Stomach (tissue), 9 donors: ENCODE data around the gene NAGPA. TPM values are rescaled to one million over a fixed set of nuclear protein-coding genes. Genes with fewer than 3 reads are reported as not detected.

ENCODE experiments used
- DNase-seq, 2 donors: peaks; one replicate each; pipeline versions ENCODE4 v3.0.0 to v3.0.0-alpha.2; 2013 to 2019
- H3K27ac ChIP-seq, 5 donors: fragments of 200-600 bp in 4 of 5; sonication (generic) in 4 of 5; one replicate each; pipeline ENCODE4 v1.5.1; 2013 to 2019; ENCODE audit warnings: mild to moderate bottlenecking in 1 of 5, moderate library complexity in 1 of 5
- H3K27me3 ChIP-seq, 3 donors: fragments of 200-600 bp; sonication (generic); one replicate each; pipeline ENCODE4 v1.5.1; 2017 to 2019; ENCODE audit warnings: mixed run types in 1 of 3
- H3K36me3 ChIP-seq, 4 donors: fragments of 200-600 bp; sonication (generic); 1 replicate in 3 of 4; 2 replicates in 1 of 4; pipeline ENCODE4 v1.5.1; 2016 to 2019
- H3K4me1 ChIP-seq, 4 donors: fragments of 200-600 bp; sonication (generic); one replicate each; pipeline ENCODE4 v1.5.1; 2016 to 2019
- H3K4me3 ChIP-seq, 4 donors: fragments of 200-600 bp; sonication (generic) in 3 of 4; one replicate each; pipeline ENCODE4 v1.5.1; 2016 to 2019; ENCODE audit warnings: mild to moderate bottlenecking in 1 of 4
- H3K9me3 ChIP-seq, 4 donors: fragments of 200-600 bp; sonication (generic); one replicate each; pipeline ENCODE4 v1.5.1; 2016 to 2019
- EP300 ChIP-seq: sonication (generic); formaldehyde crosslinking; IDR thresholded peaks from one replicate; pipeline ENCODE4 v1.6.1; 2017; ENCODE audit warnings: antibody characterized with exemption
- POLR2A ChIP-seq, 4 donors: fragments of 450-650 bp; IDR thresholded peaks; one replicate each; pipeline ENCODE4 v1.6.1; 2016; ENCODE audit warnings: antibody characterized with exemption in 4 of 4, control low read depth in 2 of 4, mild to moderate bottlenecking in 1 of 4, moderate library complexity in 1 of 4
- POLR2AphosphoS5 ChIP-seq, 3 donors: sonication (generic); formaldehyde crosslinking; IDR thresholded peaks; one replicate each; pipeline ENCODE4 v1.6.1; 2016; ENCODE audit warnings: antibody characterized with exemption in 3 of 3
- WGBS, 5 donors: extraction: QIAGEN DNeasy Blood & Tissue Kit in 3 of 5; methylation state at CpG; one replicate each; pipeline versions ENCODE4 v1.1.5 to v1.1.7; 2013 to 2018; 5-methylcytosine and 5-hydroxymethylcytosine counted together
- intact Hi-C: fragments of 100-400 bp; cut with DNase I; formaldehyde crosslinking; loops from one replicate; pipeline ENCODE4 v1.15.1; 2023; ENCODE audit warnings: low total_unique reads
- polyA plus RNA-seq, 3 donors: library from polyadenylated mRNA; stranded (reverse); fragments of 200-250 nt; gene quantifications; one replicate each; pipeline ENCODE4 v1.2.3, GENCODE V29; 2013
- total RNA-seq, 5 donors: library from RNA; depleted of rRNA; stranded (reverse); fragments of >200 nt; gene quantifications; one replicate each; pipeline versions ENCODE4 v1.1.0 to v1.2.3, GENCODE V29; 2014 to 2016
- TF ChIP-seq, protein P1 (sequence below), 7 experiments: fragments of 450-650 bp in 4 of 7; fragments of 200-600 bp in 3 of 7; sonication (generic) in 3 of 7; IDR thresholded peaks; one replicate each; pipeline ENCODE4 v1.5.1; 2016 to 2019; ENCODE audit warnings: antibody characterized with exemption in 7 of 7, control low read depth in 2 of 7, mild to moderate bottlenecking in 1 of 7
- donor health status: healthy with polysubstance abuse.
- donor health status: Bipolar disorder and iron deficiency.
- donor health status: healthy.

Gene NAGPA
- total and polyA plus RNA-seq, 8 donors, result 10.0 to 139 (median 24.2) TPM

- peaks cover 0 to 6% (median 3%) of the 10 kb centered on the region in 4 donors for H3K4me1 ChIP-seq
- WGBS, 5 donors, result 23 to 56% (median 40%) methylated on average over 5 of the region's 5 CpGs
- DNase-seq, result peak; percentile 71 to 88
- H3K9me3 ChIP-seq, result no peaks in the 10 kb centered on the region
- H3K27ac ChIP-seq, result peak overlapping the region; percentile 53 to 78 (median 64)
- TF ChIP-seq, protein P1, sequence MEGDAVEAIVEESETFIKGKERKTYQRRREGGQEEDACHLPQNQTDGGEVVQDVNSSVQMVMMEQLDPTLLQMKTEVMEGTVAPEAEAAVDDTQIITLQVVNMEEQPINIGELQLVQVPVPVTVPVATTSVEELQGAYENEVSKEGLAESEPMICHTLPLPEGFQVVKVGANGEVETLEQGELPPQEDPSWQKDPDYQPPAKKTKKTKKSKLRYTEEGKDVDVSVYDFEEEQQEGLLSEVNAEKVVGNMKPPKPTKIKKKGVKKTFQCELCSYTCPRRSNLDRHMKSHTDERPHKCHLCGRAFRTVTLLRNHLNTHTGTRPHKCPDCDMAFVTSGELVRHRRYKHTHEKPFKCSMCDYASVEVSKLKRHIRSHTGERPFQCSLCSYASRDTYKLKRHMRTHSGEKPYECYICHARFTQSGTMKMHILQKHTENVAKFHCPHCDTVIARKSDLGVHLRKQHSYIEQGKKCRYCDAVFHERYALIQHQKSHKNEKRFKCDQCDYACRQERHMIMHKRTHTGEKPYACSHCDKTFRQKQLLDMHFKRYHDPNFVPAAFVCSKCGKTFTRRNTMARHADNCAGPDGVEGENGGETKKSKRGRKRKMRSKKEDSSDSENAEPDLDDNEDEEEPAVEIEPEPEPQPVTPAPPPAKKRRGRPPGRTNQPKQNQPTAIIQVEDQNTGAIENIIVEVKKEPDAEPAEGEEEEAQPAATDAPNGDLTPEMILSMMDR (IDR thresholded peaks at IDR 0.05), result no peak
- no peak for TF ChIP-seq POLR2A (IDR thresholded peaks at IDR 0.05)
- no peak for TF ChIP-seq EP300
- peak in 1 of 3 donors; percentile 33 for TF ChIP-seq POLR2AphosphoS5 (IDR thresholded peaks at IDR 0.05)
- H3K4me3 ChIP-seq, result no peak overlapping the region
- intact Hi-C loops, result no loop called here
- H3K27me3 ChIP-seq, result no peaks in the 10 kb centered on the region
- H3K36me3 ChIP-seq, result no peaks in the 10 kb centered on the region
Measured at GRCh38 chr16:4976611-4977145, 57.1 kb downstream of the NAGPA start.

GRCh38 chr16:4976079-4976478 lies 57.7 kb downstream of the NAGPA start:
- 81 to 92% (median 89%) methylated on average over 2 of the region's 2 CpGs for WGBS, 5 donors
- Histone ChIP-seq H3K27me3 (no peaks in the 10 kb centered on the region), H3K4me1 (peaks cover 0 to 6% (median 3%) of the 10 kb centered on the region in 4 donors), H3K36me3 (no peaks in the 10 kb centered on the region), H3K4me3 (no peak overlapping the region), H3K9me3 (no peaks in the 10 kb centered on the region), H3K27ac (peak overlapping the region; percentile 53 to 78 (median 64))
- DNase-seq, result no peak
- TF ChIP-seq, protein P1 (IDR thresholded peaks at IDR 0.05), result no peak
- TF ChIP-seq POLR2AphosphoS5 (IDR thresholded peaks at IDR 0.05) (no peak), EP300 (no peak)
- intact Hi-C loops, result no loop called here

Other genes starting within 250 kb of the NAGPA start
- gene SEPTIN12, start 245.6 kb downstream of the NAGPA start, total RNA-seq, result not detected
- gene SEPTIN12, start 245.6 kb downstream of the NAGPA start, polyA plus RNA-seq, result not detected
- gene SMIM22, start 238.6 kb downstream of the NAGPA start, total RNA-seq, result 100 to 1,000 TPM in 3 of 5 donors, 10 to 100 TPM in 2; 20.5 to 732 (median 131) TPM
- 1,000 to 10,000 TPM in 2 of 3 donors, 100 to 1,000 TPM in 1; 481 to 1,027 (median 1,002) TPM for gene SMIM22, start 238.6 kb downstream of the NAGPA start, polyA plus RNA-seq
- 100 to 1,000 TPM in 1 of 5 donors, 10 to 100 TPM in 3, 1 to 10 TPM in 1; 6.1 to 350 (median 45.5) TPM for gene ROGDI, start 231.3 kb downstream of the NAGPA start, total RNA-seq
- 10 to 100 TPM; 27.0 to 63.9 (median 46.1) TPM for gene ROGDI, start 231.3 kb downstream of the NAGPA start, polyA plus RNA-seq
- 100 to 1,000 TPM in 2 of 5 donors, 10 to 100 TPM in 3; 46.9 to 187 (median 83.2) TPM for gene GLYR1, start 186.6 kb downstream of the NAGPA start, total RNA-seq
- 10 to 100 TPM; 29.3 to 46.0 (median 36.5) TPM for gene GLYR1, start 186.6 kb downstream of the NAGPA start, polyA plus RNA-seq
- 100 to 1,000 TPM in 1 of 5 donors, 10 to 100 TPM in 4; 34.0 to 319 (median 51.3) TPM for gene UBN1, start 186.5 kb downstream of the NAGPA start, total RNA-seq
- gene UBN1, start 186.5 kb downstream of the NAGPA start, polyA plus RNA-seq, result 1 to 10 TPM; 5.4 to 9.3 (median 7.8) TPM
- gene PPL, start 96.8 kb downstream of the NAGPA start, total RNA-seq, result 10 to 100 TPM; 11.4 to 98.8 (median 31.6) TPM
- gene PPL, start 96.8 kb downstream of the NAGPA start, polyA plus RNA-seq, result 10 to 100 TPM in 2 of 3 donors, 1 to 10 TPM in 1; 5.8 to 96.8 (median 10.7) TPM
- gene SEC14L5, start 75.6 kb downstream of the NAGPA start, total RNA-seq, result 10 to 100 TPM in 1 of 5 donors, under 1 TPM in 2, not detected in 2; 0.43 to 30.3 (median 0.55) TPM
- gene SEC14L5, start 75.6 kb downstream of the NAGPA start, polyA plus RNA-seq, result under 1 TPM; 0.15 to 0.33 (median 0.19) TPM
- gene C16orf89, start 32.0 kb upstream of the NAGPA start, total RNA-seq, result 10 to 100 TPM in 4 of 5 donors, 1 to 10 TPM in 1; 7.6 to 81.3 (median 11.7) TPM
- 100 to 1,000 TPM in 1 of 3 donors, 10 to 100 TPM in 2; 90.5 to 135 (median 96.5) TPM for gene C16orf89, start 32.0 kb upstream of the NAGPA start, polyA plus RNA-seq
- gene ALG1, start 37.9 kb upstream of the NAGPA start, total RNA-seq, result 10 to 100 TPM in 4 of 5 donors, 1 to 10 TPM in 1; 4.5 to 53.9 (median 27.5) TPM
- 10 to 100 TPM in 2 of 3 donors, 1 to 10 TPM in 1; 9.6 to 16.6 (median 11.2) TPM for gene ALG1, start 37.9 kb upstream of the NAGPA start, polyA plus RNA-seq
- 1 to 10 TPM in 3 of 5 donors, not detected in 2; 2.5 to 9.9 (median 6.6) TPM for gene EEF2KMT, start 63.9 kb upstream of the NAGPA start, total RNA-seq
- gene EEF2KMT, start 63.9 kb upstream of the NAGPA start, polyA plus RNA-seq, result 1 to 10 TPM; 6.3 to 9.6 (median 6.4) TPM